PC-3 (cell line): ENCODE data around the gene SEC31A. TPM values are rescaled to one million over a fixed set of nuclear protein-coding genes. Genes with fewer than 3 reads are reported as not detected.

Source experiments
- ATAC-seq: fragments of 200-7000 bp; cut with Tn5 transposase; 2 replicates; pipeline ENCODE4 v1.9.1; 2020; ENCODE audit warnings: mild to moderate bottlenecking, moderate library complexity
- BruUV-seq: library from RNA; stranded (reverse); fragments of 400-500 nt; replicated peaks from 2 replicates; lab custom pipeline; 2021; lab: Mats Ljungman, UMichigan
- CTCF ChIA-PET: fragments of 300-600 bp; sonication (Branson Sonifier 250); formaldehyde crosslinking; loops from one replicate; lab custom pipeline; 2022; ENCODE audit warnings: antibody characterized with exemption; lab: Charles Lee
- POLR2A ChIA-PET: fragments of 300-600 bp; sonication (Branson Sonifier 250); formaldehyde crosslinking; loops from one replicate; lab custom pipeline; 2022; ENCODE audit warnings: antibody characterized with exemption; ENCODE audit not compliant: unreplicated experiment; lab: Charles Lee
- DNase-seq: peaks from one replicate; pipeline ENCODE4 v3.0.0-alpha.2; 2015
- H2AFZ ChIP-seq: fragments of 300-600 bp; sonication (generic); 2 replicates; pipeline ENCODE4 v1.6.0; 2016; ENCODE audit warnings: antibody characterized with exemption, low read length
- H3F3A ChIP-seq: fragments of 300-600 bp; sonication (generic); one replicate; pipeline ENCODE4 v1.6.0; 2017; ENCODE audit warnings: antibody characterized with exemption, low read length, control low read depth, mild to moderate bottlenecking; ENCODE audit not compliant: unreplicated experiment
- H3K27ac ChIP-seq: fragments of 300-600 bp; sonication (generic); 2 replicates; pipeline ENCODE4 v1.5.1; 2016; ENCODE audit warnings: mild to moderate bottlenecking, low read length
- H3K27me3 ChIP-seq: fragments of 300-600 bp; sonication (generic); 2 replicates; pipeline ENCODE4 v1.6.1; 2016; ENCODE audit warnings: low read length, mixed read lengths
- H3K36me3 ChIP-seq: fragments of 300-600 bp; sonication (generic); 2 replicates; pipeline ENCODE4 v1.6.1; 2016; ENCODE audit warnings: low read depth, mixed run types, low read length, mixed read lengths
- H3K4me1 ChIP-seq: fragments of 300-600 bp; sonication (generic); 2 replicates; pipeline ENCODE4 v1.5.1; 2016; ENCODE audit warnings: low read length; ENCODE audit not compliant: insufficient read depth
- H3K4me2 ChIP-seq: fragments of 300-600 bp; sonication (generic); 2 replicates; pipeline ENCODE4 v1.6.0; 2016; ENCODE audit warnings: low read length
- H3K4me3 ChIP-seq: fragments of 300-600 bp; sonication (generic); 2 replicates; pipeline ENCODE4 v1.5.1; 2016; ENCODE audit warnings: mild to moderate bottlenecking, low read length, mixed read lengths
- H3K79me2 ChIP-seq: fragments of 300-600 bp; sonication (generic); 2 replicates; pipeline ENCODE4 v1.6.1; 2017; ENCODE audit warnings: low read length, mixed read lengths
- H3K9ac ChIP-seq: fragments of 300-600 bp; sonication (generic); 2 replicates; pipeline ENCODE4 v1.6.0; 2016; ENCODE audit warnings: mild to moderate bottlenecking, low read length
- H3K9me2 ChIP-seq: fragments of 300-600 bp; sonication (generic); replicated peaks from 2 replicates; pipeline ENCODE4 v1.6.1; 2016; ENCODE audit warnings: mixed run types, low read length, mixed read lengths
- H3K9me3 ChIP-seq: fragments of 300-600 bp; sonication (generic); 2 replicates; pipeline ENCODE4 v1.6.1; 2016; ENCODE audit warnings: low read length, mixed read lengths
- H4K20me1 ChIP-seq: fragments of 300-600 bp; sonication (generic); 2 replicates; pipeline ENCODE4 v1.6.1; 2016; ENCODE audit warnings: low read length, mixed read lengths
- EZH2 ChIP-seq: fragments of 300-600 bp; sonication (generic); IDR thresholded peaks from one replicate; pipeline ENCODE4 v1.6.1; 2017; ENCODE audit warnings: antibody characterized with exemption, mild to moderate bottlenecking, low read length; ENCODE audit not compliant: unreplicated experiment
- EZH2phosphoT487 ChIP-seq: fragments of 300-600 bp; sonication (generic); IDR thresholded peaks from 2 replicates; pipeline ENCODE4 v1.6.1; 2018; ENCODE audit warnings: mild to moderate bottlenecking, antibody characterized with exemption, low read length, borderline replicate concordance
- intact Hi-C: fragments of 100-400 bp; cut with micrococcal nuclease; formaldehyde crosslinking; loops from 2 replicates; pipeline ENCODE4 v1.9.0; 2023
- total RNA-seq: library from RNA; depleted of rRNA; stranded (reverse); fragments of >200 nt; gene quantifications from 2 replicates; pipeline ENCODE4 v1.2.3, GENCODE V29; 2014
- TF ChIP-seq, protein P1 (sequence below): fragments of 300-600 bp; sonication (generic); conservative IDR thresholded peaks from 2 replicates; pipeline ENCODE4 v1.5.1; 2017; ENCODE audit warnings: antibody characterized with exemption, low read depth, mild to moderate bottlenecking, low read length

SEC31A gene
- total RNA-seq, 1 experiment from 2014 or later: 47.4 TPM

- intact Hi-C loops: loop anchor here (2.0 kb wide), 1 partner anchor 112 kb away; no protein-coding TSS in a partner anchor
- peaks cover 67% of the 10 kb centered on the region for H3K79me2 ChIP-seq
- peaks cover 27% of the 10 kb centered on the region for H4K20me1 ChIP-seq
- DNase-seq: peak; percentile 98
- peak within 1 kb of the TSS; percentile 70 for H2AFZ ChIP-seq
- CTCF ChIA-PET: no interaction called here
- peak; percentile 92 for ATAC-seq
- peak within 1 kb of the TSS; percentile 92 for H3K9ac ChIP-seq
- peaks cover 26% of the 10 kb centered on the region for H3K4me1 ChIP-seq
- no peaks in the 10 kb centered on the region for H3F3A ChIP-seq
- peaks cover 20% of the 10 kb centered on the region for H3K36me3 ChIP-seq
- no peaks in the 10 kb centered on the region for H3K27me3 ChIP-seq
- no peaks in the 10 kb centered on the region for H3K9me3 ChIP-seq
- POLR2A ChIA-PET: no interaction called here
- H3K4me3 ChIP-seq: peak within 1 kb of the TSS; percentile 79
- peak within 1 kb of the TSS; percentile 97 for H3K27ac ChIP-seq
- no peak for TF ChIP-seq EZH2
- TF ChIP-seq, protein P1, sequence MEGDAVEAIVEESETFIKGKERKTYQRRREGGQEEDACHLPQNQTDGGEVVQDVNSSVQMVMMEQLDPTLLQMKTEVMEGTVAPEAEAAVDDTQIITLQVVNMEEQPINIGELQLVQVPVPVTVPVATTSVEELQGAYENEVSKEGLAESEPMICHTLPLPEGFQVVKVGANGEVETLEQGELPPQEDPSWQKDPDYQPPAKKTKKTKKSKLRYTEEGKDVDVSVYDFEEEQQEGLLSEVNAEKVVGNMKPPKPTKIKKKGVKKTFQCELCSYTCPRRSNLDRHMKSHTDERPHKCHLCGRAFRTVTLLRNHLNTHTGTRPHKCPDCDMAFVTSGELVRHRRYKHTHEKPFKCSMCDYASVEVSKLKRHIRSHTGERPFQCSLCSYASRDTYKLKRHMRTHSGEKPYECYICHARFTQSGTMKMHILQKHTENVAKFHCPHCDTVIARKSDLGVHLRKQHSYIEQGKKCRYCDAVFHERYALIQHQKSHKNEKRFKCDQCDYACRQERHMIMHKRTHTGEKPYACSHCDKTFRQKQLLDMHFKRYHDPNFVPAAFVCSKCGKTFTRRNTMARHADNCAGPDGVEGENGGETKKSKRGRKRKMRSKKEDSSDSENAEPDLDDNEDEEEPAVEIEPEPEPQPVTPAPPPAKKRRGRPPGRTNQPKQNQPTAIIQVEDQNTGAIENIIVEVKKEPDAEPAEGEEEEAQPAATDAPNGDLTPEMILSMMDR: no peak
- TF ChIP-seq EZH2phosphoT487: no peak
- BruUV-seq: no TSS peak
- H3K4me2 ChIP-seq: peak within 1 kb of the TSS; percentile 96
- H3K9me2 ChIP-seq: no peaks in the 10 kb centered on the region
Measured at GRCh38 chr4:82900411-82901182, 9.6 kb upstream of the SEC31A start, which contains the start of gene THAP9. Gene THAP9, plus strand, starts transcription at chr4:82900735. Its CDS starts 68 bp downstream, at chr4:82900803.

- Histone ChIP-seq H3K27me3 (no peaks in the 10 kb centered on the region), H3K79me2 (peaks cover 69% of the 10 kb centered on the region), H3K36me3 (peaks cover 23% of the 10 kb centered on the region), H3K27ac (peak overlapping the region; percentile 97), H3K4me2 (peak overlapping the region; percentile 96), H4K20me1 (peaks cover 27% of the 10 kb centered on the region), H3K4me3 (peak overlapping the region; percentile 79), H3K9me3 (no peaks in the 10 kb centered on the region), H2AFZ (peak overlapping the region; percentile 58), H3K9me2 (no peaks in the 10 kb centered on the region), H3K4me1 (peaks cover 21% of the 10 kb centered on the region), H3K9ac (peak overlapping the region; percentile 92), H3F3A (no peaks in the 10 kb centered on the region)
- ATAC-seq (peak; percentile 7), DNase-seq (no peak)
- intact Hi-C loops: loop anchor here (2.0 kb wide), 1 partner anchor 113 kb away; no protein-coding TSS in a partner anchor
- ChIA-PET POLR2A (interaction anchor here (0.6 to 0.7 kb wide), 2 partner anchors 113 to 192 kb away, joined by 6 to 24 read pairs; no protein-coding TSS in a partner anchor), CTCF (no interaction called here)
- TF ChIP-seq EZH2phosphoT487 (no peak), EZH2 (no peak)
- TF ChIP-seq, protein P1: no peak
- TSS peak; percentile 71 for BruUV-seq
Measured at GRCh38 chr4:82900066-82900410, 9.1 kb upstream of the SEC31A start.
